Left hindlimb (tissue), 1 donor: ENCODE data around the gene GRB14.
"Not testable (repeated sequence)": the region's sequence is repeated elsewhere in the genome, so short reads cannot be mapped to it uniquely, and the experiment has no call there.

Experiments used
- DNase-seq: peaks from one replicate; pipeline ENCODE4 v3.0.0-alpha.2; 2018

The GRB14 gene

GRCh38 chr2:164554487-164554886 lies 66.8 kb downstream of the GRB14 start:
- no peak for DNase-seq

DNA sequence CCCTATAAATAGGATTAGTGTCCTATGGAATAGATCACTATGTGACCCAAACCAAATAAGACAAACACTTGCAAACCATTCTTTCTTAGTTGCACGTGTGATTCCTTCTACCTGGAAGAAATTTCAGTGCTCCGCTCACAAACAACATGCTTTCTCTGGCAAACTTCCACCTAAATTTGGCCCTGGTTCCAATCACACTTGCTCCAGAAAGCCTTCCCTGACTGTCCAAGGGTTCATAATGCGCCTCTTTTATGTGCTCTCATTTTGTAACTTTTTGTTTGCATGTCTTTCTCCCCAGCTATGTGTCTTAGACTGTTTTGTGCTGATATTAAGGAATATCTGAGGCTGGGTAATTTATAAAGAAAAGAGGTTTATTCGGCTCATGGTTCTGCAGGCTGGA lies 69.8 kb downstream of the GRB14 start:
- no peak for DNase-seq

GRCh38 chr2:164549705-164550104 lies 71.6 kb downstream of the GRB14 start:
- DNase-seq, result not testable (repeated sequence)

GRCh38 chr2:164545484-164545883 lies 75.8 kb downstream of the GRB14 start:
- no peak for DNase-seq

- DNase-seq, result no peak
These were observed 78.7 kb downstream of the GRB14 start for GRCh38 chr2:164542581-164543021.

DNA sequence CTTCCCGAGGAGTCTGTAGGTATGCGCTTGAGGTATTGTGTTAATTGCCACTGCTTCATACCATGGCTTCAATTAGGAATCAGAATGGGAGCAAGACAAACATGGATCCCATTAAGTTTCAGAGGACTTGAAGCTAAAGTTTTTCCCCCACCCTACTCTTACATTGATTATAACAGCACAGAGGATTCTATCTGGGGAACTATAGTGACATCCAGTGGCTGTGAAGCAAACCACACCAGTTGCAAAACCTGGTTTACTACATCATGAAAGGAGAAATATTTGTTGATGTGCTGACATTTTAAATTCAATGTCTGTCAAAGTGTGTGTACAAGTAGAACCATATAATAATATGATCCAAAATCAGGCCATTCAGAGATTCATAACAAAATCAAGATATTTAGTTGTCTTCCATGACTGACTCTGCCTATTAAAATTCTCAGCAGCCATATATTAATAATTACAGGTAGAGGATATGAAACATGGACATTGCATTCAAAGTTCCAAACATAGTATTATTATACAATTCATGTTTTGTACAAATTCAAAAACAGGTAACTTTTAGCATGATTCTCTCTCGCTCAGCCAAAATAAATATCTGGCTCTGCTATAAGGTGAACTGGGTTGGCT lies 82.9 kb downstream of the GRB14 start:
- DNase-seq, result no peak

DNA sequence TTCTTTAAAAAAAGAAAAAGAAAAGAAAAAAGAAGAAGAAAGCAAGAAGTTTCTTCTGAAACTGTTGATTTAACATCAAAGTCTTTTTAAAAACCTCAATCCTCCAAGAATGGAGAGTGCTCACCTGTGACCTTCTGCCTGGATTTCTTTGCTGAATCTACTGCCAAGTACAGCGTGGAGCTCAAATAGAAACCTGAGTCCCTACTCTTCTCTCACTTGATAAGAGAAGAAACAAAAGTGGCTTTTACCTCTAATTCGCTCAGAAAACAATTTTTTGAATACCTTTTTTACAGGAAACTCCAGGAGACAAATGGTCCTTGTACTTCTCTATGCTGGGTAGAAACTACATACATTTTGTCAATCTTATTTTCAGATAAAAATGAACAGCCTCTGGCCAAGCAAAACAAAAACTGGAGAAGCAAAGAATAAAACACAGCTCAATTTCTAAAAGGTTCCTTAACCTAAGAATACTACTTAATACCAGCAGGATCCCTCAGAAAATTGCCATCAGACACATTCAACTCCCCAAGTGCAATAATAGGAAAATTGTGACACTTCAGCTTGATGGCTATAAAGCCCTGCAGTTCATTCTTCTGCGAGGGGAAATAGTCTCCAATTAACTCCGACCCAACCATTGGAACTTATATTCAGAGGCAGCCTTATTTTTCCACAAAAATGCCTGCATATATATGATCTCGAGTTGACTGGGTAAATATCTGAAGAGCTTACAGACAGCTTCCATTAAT lies 85.8 kb downstream of the GRB14 start:
- no peak for DNase-seq

GRCh38 chr2:164530464-164530863 lies 90.8 kb downstream of the GRB14 start:
- no peak for DNase-seq

DNA sequence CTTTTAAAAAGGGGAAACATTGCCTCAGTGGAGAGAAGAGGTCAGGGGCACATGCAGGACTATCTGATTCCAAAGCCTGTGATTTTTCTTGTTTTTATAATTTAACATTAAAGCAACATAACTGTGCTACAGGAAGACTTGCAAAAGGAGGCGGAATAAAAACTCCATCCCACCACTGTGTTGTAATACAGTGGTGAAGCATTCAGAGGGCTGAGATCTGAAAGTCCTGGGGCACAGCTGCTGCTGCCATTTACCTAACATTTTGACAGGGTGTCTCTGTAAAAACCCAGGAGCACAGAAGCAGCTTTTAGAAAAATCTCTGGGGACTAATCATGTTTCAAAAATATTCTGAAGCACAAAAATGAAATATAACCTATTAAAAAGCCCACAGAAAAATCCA lies 97.6 kb downstream of the GRB14 start:
- DNase-seq, result no peak

DNA sequence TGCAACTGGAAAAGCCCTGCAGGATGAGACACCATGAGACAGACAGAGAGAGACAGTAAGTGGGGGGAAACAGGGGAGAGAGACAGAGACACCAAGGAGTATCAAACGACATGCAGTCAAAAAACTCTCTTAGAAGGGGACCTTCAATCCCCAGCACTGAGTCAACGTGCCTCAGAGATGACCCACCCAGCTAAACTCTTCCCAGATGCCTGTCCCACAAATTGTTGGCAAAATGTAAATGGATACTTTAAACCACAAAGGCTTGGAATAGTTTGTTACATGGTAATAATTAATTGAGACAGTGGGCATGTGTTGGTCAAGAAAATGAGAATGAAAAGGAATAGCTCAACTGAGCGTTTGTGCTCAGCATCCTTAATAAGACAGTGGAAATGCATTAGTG lies 98.3 kb downstream of the GRB14 start:
- no peak for DNase-seq

DNA sequence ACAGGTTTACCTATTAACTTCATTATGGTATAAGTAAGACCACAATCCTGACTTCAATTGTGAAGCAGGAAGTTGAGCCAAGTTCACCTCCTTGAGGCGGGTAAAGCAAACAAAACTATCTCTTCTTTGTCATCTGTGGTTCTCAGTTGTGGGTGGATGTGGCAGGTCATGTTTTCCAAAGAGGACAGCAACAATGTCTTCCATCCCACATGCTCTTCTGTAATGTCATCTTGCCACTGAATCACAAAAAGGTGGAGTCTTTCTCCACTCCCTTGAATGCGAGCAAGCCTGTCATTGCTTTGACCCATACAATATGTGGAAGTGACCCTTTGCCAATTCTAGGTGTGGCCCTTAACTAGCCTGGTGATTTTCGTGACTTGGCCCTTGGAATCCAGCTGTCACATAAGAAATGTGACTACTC lies 98.7 kb downstream of the GRB14 start:
- DNase-seq, result no peak

DNA sequence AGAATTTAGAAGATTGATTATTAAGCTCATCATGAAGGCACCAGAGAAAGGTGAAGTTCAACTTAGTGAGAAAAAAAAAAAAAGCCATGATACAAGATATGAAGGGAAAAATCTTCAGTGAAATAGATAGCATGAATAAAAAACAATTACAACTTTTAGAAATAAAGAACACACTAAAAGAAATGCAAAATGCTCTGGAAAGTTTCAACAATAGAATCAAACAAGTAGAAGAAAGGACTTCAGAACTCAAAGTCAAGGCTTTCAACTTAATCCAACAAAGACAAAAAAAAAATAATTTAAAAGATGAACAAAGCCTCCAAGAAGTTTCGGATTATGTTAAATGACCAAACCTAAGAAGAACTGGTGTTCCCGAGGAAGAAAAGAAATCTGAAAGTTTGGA lies 105.5 kb downstream of the GRB14 start:
- no peak for DNase-seq

DNA sequence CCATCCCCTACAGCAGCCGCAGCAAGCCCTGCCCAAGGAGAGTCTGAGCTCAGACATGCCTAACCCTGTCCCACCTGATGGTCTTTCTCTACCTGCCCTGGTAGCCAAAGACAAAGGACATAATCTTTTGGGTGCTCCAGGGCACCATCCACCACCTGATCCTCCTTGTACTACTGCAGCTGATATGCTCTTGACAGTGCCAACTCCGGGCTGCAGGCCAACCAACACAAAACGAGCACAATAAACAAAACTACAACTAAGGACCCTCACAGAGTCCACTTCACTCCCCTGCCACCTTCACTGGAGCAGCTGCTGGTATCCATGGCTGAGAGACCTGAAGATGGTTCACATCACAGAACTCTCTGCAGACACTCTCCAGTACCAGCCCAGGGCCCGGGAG lies 106.3 kb downstream of the GRB14 start:
- no peak for DNase-seq

DNA sequence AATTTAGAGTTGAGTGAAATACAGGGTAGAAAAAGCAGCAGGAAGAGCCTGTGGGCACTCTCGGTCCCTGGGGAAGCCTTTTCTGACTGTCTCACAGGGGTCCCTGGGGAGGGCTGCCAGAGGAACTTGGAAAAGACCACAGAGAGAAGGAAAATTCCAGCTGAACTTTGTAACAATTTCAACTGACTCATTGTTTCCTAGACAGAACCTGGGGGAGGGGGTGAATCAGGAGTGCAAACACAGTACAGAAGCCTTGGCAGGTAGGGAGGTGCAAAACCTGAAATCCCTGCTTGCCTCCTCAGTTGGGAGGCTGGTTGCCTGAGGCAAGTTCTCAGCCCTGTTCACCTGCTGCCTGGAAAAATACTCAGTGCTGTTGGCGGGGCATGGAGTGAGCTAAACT lies 106.8 kb downstream of the GRB14 start:
- DNase-seq, result no peak

DNA sequence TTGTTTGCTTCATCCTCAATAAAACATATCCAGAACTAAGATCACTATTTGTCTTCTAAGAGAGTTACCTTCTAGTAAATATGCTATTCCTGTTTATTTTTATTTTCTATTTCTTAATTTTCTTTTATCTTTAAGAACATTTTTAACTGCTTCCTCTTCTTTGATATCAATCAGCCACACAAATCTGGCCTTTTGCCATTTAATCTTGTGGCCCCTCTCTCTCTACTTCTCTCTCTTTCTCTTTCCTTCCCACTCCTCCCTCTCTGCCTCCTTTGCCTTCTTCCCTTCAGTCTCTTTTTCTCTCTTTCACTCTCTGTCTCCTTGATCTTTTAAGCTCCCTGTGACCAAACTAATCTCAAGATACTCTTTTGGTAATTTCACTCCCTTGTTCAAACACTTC lies 108.4 kb downstream of the GRB14 start:
- DNase-seq, result no peak

- no peak for DNase-seq
These were observed 109.5 kb downstream of the GRB14 start for GRCh38 chr2:164511738-164512137.

GRCh38 chr2:164510895-164511294 lies 110.4 kb downstream of the GRB14 start:
- DNase-seq, result peak; percentile 40

DNA sequence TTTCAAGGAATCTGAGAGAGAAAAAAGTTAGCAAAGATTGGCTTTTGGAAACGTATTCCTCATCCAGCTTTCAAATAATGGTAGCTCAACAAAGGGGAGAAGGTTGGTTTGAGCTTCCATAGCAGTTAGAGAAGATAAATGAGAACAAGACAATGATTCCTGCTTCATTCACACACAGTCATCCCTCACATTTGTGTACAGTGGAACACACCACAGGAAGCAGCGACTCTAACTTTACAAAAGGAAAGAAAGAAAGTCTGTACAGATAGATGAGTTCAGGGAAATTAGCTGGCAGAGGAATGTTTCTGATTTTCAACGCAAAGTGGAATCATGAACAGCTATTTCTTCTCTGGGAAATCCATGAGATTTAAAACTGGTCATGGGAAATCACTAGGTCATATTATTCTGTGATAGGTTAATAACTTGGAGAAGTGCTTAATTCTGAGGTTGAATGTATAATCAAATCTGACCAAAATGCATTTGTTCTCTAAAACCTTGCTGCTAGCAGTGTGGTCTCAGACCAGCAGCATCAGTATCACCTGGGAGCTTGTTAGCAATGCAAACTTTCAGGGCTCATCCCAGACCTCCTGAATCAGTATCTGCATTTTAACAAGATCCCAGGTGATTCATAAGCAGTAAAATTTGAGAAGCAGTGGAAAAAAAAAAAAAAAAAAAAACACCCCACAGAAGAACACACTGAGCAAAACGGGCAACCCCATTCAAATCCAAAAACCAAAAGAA lies 112.0 kb downstream of the GRB14 start:
- DNase-seq, result no peak

DNA sequence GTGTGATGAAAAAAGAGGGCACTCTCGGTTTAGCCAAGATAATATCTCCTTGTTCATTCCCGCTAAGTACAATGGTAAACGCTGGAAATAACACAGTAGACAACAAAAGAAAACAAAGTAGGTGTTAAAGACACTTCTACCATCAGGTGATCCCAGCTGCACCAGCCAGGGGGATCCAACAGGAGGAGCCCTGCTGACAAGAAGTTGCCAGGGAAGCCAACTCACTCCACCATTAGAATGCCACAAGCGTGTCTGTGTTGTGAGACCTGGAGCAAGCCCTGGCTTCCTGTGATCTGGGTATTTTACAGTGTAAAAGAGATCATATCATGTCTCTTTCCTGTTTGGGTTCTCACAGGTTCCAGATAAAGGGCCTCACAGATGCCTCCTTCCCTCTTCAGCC lies 117.0 kb downstream of the GRB14 start:
- DNase-seq, result no peak

DNA sequence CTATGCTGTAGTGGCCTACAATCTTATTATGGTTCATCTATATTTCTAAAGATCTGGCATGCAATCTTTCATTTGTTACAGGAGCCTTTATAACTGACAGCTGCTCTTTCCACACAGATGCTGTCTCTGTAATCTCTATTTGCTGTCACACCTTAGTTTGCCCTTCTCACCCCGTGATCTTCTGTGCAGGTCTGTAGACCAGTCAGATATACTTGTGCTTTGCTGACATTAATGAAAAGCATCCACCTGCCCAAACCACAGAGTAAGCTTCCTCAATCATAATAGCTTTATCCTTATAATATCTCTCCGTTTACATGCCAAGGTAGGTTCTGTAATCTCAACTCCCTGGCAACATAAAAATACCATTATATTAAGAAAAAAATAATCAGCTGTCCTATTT lies 122.4 kb downstream of the GRB14 start:
- no peak for DNase-seq

GRCh38 chr2:164496881-164497280 lies 124.4 kb downstream of the GRB14 start:
- no peak for DNase-seq

DNA sequence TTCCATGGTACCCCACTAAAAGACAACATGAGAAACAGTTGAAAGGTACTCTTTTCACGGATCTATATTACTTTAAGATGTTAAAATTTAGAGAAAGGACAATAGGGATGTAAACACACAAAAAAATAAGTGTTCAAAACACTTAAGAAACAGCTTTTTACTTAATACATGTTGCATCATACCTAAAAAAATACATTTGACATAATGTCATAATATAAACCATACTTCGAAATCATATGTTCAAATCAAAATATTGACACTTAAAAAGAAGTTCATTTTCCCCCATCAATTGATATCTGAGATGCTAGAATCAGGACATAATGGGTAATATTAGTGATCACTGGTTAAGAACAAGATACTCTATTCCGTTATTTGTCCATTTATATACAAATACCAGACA lies 124.9 kb downstream of the GRB14 start:
- DNase-seq, result no peak

- DNase-seq, result no peak
These were observed 125.6 kb downstream of the GRB14 start for GRCh38 chr2:164495491-164496223.
